ENCODE data around the gene TP63.
"Not testable (repeated sequence)": the region's sequence is repeated elsewhere in the genome, so short reads cannot be mapped to it uniquely, and the experiment has no call there.

The TP63 gene

GRCh38 chr3:189734061-189734460 is 102.9 kb downstream of the TP63 start:
- no peak for DNase-seq

DNA sequence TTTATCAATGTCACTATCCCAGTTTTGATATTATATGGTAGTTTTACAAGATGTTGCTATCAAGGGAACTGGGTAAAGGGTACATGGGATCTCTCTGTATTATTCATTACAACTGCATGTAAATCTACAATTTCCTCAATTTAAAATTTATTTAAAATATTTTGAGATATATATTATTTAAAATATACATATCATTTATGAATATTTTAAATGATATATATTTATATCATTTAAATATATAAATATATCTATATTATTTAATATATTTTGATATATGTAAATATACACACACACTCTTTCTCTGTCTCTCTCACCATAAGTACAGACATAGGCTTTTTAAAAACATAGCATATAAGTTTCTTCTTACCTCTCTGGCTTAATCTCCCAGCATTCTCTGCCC is 104.7 kb downstream of the TP63 start:
- no peak for DNase-seq

- DNase-seq, result no peak
These were observed 105.9 kb downstream of the TP63 start for GRCh38 chr3:189737071-189737470.

GRCh38 chr3:189737619-189738018 is 106.4 kb downstream of the TP63 start:
- DNase-seq, result no peak

- DNase-seq, result no peak
These were observed 108.2 kb downstream of the TP63 start for GRCh38 chr3:189739378-189739777.

DNA sequence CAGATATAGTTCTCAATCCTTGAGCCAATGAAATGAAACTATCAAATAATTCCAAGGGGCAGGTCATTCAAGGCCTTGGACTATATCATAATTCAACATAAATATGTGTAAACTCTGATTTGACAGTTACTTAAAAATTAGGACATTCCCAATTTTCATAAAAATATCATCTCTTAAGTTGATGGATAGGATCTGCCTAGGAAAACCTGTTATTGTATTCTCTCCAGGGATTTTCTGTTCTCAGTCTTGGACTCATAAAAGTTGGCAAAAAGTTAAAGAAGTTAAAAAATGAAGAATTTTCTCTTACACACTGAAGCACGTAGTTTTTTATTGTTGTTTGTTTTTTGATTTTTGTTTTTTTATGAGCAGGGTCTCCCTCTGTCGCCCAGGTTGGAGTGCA is 109.0 kb downstream of the TP63 start:
- no peak for DNase-seq

- no peak for DNase-seq
These were observed 113.0 kb downstream of the TP63 start for GRCh38 chr3:189744235-189744634.

GRCh38 chr3:189745622-189746021 is 114.4 kb downstream of the TP63 start:
- no peak for DNase-seq

DNA sequence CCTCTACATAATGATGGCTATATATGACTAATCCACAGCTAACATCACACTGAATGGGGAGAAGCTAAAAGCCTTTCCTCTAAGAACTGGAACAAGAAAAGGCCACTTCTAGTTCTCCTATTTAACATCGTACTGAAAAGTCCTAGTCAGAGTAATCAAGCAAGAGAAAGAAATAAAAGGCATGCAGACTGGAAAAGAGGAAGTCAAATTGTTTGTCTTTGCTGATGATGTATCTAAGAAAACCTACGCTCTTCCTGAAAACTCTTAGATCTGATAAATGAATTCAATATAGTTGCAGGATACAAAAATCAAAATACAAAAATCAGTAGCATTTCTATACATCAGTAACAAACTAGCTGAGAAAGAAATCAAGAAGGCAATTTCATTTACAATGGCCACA is 116.9 kb downstream of the TP63 start:
- no peak for DNase-seq

GRCh38 chr3:189750972-189751371 is 119.8 kb downstream of the TP63 start:
- DNase-seq, result not testable (repeated sequence)

DNA sequence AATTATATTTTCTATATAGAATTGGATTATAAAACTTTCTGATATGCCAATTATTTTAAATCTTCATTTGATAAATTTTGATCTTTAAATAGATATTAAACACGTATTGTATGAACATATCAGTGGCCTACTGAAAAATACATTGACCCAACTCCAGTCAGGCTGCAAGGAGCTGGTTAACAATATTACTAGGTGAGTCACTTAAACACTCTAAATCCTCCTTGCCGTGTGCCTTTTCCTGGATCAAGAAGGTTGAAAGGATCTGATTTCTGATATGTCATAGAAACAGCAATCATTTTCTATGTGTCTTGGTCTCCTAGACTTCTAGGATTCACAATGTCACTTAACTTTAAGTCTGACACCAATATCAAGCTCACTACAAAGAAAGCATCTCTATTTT is 123.2 kb downstream of the TP63 start:
- no peak for DNase-seq

DNA sequence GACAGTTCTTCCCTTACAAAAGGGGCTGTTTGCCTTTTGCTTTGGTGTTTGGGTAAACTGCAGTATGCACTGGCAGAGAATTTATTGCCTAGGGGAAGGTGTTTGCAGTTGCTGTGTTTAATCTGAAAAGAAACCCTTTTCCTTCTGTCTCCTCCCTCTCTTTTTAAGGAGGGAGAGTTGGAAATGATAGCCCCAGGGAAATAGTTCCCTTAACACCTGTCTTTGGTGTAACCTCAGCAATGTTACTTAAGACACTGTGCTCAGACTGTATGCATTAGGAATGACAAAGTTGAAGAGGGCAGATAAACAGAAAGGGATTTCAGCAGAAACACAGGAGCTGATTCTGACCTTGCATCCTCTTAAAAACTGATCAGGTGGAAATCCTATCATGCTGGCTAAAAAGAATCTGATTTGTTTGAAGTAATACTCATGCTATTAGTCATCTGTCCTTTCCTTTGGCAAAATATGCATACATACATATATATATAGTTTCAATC is 125.4 kb downstream of the TP63 start:
- no peak for DNase-seq

- DNase-seq, result no peak
These were observed 127.0 kb downstream of the TP63 start for GRCh38 chr3:189758186-189758585.

DNA sequence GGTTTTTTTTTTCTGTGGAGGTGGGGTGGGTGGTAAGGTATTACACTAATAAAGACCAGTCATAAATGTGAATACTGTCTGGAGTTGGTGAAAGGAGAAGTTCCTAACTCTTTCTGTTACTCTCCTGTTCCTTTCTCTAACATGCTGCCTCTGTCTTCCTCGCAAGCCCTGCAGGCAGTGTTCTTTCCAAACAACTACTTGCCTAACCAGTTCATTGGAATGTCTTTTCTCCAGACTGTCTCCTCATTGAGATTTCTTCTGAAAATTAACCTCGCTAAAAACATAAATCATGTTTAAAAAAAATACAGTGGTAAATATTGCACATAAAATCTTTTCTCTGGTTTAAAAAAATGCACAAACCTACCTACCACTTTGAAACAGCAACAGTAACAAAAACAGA is 135.2 kb downstream of the TP63 start:
- DNase-seq, result no peak

DNA sequence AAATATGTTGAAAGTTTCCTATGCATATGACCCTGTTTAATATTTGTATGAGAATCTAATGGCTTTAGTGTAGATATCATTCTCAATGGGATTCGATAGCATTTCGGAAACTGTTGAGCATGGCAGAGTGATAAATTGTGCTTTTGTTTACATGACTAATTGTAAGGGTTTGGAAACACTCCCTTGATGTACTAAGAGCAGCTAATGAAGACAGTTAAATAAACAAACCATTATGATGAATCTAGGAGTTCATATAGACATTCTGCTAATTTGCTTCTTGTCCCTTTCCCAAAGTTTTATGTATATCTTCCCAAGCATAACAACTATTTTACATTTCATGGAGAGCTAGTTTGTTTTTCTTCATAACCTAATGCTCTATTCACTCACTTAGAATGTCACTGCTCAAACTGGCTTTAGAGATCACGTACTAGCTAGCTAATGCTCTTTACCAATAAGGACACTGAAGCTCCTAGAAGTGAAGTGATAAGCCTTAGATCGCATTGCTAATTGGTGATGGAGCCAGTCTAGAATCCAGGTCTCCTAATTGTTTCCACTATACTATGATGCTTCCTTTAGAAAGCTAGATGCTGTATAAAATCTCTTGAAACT is 140.8 kb downstream of the TP63 start:
- no peak for DNase-seq

- DNase-seq, result no peak
These were observed 141.4 kb downstream of the TP63 start for GRCh38 chr3:189772584-189772983.

GRCh38 chr3:189773056-189773455 is 141.9 kb downstream of the TP63 start:
- no peak for DNase-seq

GRCh38 chr3:189776149-189776824 is 145.1 kb downstream of the TP63 start:
- DNase-seq, result no peak

DNA sequence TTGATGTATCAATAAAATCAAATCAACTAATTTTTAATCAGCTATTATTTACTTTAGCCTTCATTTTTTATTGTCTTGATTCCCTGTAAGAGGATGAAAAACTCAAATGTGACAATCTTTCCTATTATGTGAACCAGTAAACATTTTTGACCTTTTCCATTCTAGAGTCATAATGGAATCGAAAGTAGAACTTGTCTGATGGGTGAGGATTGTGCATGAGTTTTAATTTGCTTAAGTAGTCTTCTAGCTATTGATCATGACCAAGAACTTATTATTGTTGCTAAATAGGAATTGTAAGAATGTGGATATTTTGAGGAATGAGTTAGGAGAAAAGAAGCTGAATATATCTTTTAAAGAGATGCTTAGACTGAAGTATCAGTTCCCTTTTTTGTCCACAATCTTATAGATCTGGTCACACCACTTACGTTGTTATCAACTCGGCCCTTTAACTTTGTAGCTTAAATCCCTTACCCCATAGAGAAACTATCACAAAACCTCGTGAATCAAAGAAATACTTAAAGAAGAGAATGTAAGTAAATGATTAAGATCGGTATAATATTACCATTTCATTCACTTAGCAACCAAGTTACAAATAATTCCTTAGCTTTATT is 147.3 kb downstream of the TP63 start:
- no peak for DNase-seq

GRCh38 chr3:189779166-189779565 is 148.0 kb downstream of the TP63 start:
- no peak for DNase-seq

- no peak for DNase-seq
These were observed 149.5 kb downstream of the TP63 start for GRCh38 chr3:189780546-189781270.

- no peak for DNase-seq
These were observed 150.2 kb downstream of the TP63 start for GRCh38 chr3:189781415-189781814.

GRCh38 chr3:189786479-189787064 is 155.4 kb downstream of the TP63 start:
- DNase-seq, result no peak

Data from NCI-H1930 (cell line).